Measurements from ENCODE around the gene GRAP.

DNA sequence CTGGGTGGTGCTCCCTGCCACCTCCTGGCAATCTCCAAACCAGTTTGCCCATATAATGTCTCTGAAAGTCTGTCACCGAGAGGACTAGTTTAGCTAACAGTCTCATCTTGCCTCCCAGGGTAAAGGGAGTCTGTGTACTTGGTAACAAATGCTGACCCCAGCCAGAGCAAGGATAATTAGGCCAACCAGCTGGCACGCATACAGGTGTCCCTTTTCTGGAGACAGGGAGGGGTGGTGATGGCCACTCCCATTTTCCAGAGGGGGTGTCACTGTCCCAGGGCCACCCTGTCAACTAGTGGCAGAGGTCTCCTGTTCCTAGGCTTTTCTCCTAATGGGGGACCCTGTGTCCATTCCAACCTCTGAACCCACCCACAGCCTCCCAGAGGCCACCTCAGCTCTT lies 50.3 kb downstream of the GRAP start:
- TF ChIP-seq, protein P1, sequence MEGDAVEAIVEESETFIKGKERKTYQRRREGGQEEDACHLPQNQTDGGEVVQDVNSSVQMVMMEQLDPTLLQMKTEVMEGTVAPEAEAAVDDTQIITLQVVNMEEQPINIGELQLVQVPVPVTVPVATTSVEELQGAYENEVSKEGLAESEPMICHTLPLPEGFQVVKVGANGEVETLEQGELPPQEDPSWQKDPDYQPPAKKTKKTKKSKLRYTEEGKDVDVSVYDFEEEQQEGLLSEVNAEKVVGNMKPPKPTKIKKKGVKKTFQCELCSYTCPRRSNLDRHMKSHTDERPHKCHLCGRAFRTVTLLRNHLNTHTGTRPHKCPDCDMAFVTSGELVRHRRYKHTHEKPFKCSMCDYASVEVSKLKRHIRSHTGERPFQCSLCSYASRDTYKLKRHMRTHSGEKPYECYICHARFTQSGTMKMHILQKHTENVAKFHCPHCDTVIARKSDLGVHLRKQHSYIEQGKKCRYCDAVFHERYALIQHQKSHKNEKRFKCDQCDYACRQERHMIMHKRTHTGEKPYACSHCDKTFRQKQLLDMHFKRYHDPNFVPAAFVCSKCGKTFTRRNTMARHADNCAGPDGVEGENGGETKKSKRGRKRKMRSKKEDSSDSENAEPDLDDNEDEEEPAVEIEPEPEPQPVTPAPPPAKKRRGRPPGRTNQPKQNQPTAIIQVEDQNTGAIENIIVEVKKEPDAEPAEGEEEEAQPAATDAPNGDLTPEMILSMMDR (conservative IDR thresholded peaks at IDR 0.05), result no peak
- TF ChIP-seq ZFX (IDR thresholded peaks at IDR 0.05), result no peak
